Keratinocyte (primary cell): Measurements from ENCODE around the gene TWIST2. TPM values are rescaled to one million over a fixed set of nuclear protein-coding genes. Genes with fewer than 3 reads are reported as not detected.

Experiments used
- DNase-seq: peaks from one replicate; pipeline ENCODE4 v3.0.0-alpha.2; 2011; ENCODE audit warnings: low read depth, missing footprints, low spot score
- FAIRE-seq: peaks from 2 replicates; lab custom pipeline; 2011; peaks lifted over from hg19 to GRCh38; lab: Jason Lieb, UNC
- H2AFZ ChIP-seq: 2 replicates; pipeline ENCODE4 v1.6.0; 2012; ENCODE audit warnings: low read length, control low read depth, inconsistent platforms; ENCODE audit not compliant: control insufficient read depth
- H3K27ac ChIP-seq: 2 replicates; pipeline ENCODE4 v1.5.1; 2011; ENCODE audit warnings: low read length; ENCODE audit not compliant: control insufficient read depth, insufficient read depth
- H3K27me3 ChIP-seq: 3 replicates; pipeline ENCODE4 v1.6.0; 2011; ENCODE audit warnings: low read length; ENCODE audit not compliant: control insufficient read depth, insufficient read depth; ENCODE audit errors: extremely low read depth
- H3K36me3 ChIP-seq, 2 experiments: 2 replicates in 1 of 2; 3 replicates in 1 of 2; pipeline ENCODE4 v1.5.1; 2011; ENCODE audit warnings: low read length in 2 of 2, mild to moderate bottlenecking in 1 of 2; ENCODE audit not compliant: control insufficient read depth in 2 of 2, insufficient read depth in 2 of 2; ENCODE audit errors: extremely low read depth in 1 of 2
- H3K4me1 ChIP-seq: 3 replicates; pipeline ENCODE4 v1.5.1; 2011; ENCODE audit warnings: low read length; ENCODE audit not compliant: control insufficient read depth, insufficient read depth; ENCODE audit errors: extremely low read depth
- H3K4me2 ChIP-seq: 3 replicates; pipeline ENCODE4 v1.6.0; 2011; ENCODE audit warnings: low read depth, low read length; ENCODE audit not compliant: control insufficient read depth, insufficient read depth; ENCODE audit errors: extremely low read depth
- H3K4me3 ChIP-seq, 3 experiments: fragments of 200-600 bp in 1 of 3; sonication (generic) in 1 of 3; 2 replicates in 2 of 3; 3 replicates in 1 of 3; pipeline ENCODE4 v1.5.1; 2011 to 2016; ENCODE audit warnings: low read length in 3 of 3, mild to moderate bottlenecking in 3 of 3, control low read depth in 2 of 3, inconsistent platforms in 1 of 3, low read depth in 1 of 3, mixed read lengths in 1 of 3, mixed run types in 1 of 3, moderate library complexity in 1 of 3; ENCODE audit not compliant: control insufficient read depth in 2 of 3, insufficient read depth in 2 of 3; ENCODE audit errors: extremely low read depth in 1 of 3
- H3K79me2 ChIP-seq: 2 replicates; pipeline ENCODE4 v1.6.0; 2012; ENCODE audit warnings: low read length; ENCODE audit not compliant: control insufficient read depth, insufficient read depth
- H3K9ac ChIP-seq: 3 replicates; pipeline ENCODE4 v1.6.0; 2011; ENCODE audit warnings: low read length; ENCODE audit not compliant: control insufficient read depth, insufficient read depth; ENCODE audit errors: extremely low read depth
- H3K9me1 ChIP-seq: 3 replicates; pipeline ENCODE4 v1.6.0; 2011; ENCODE audit warnings: low read length; ENCODE audit not compliant: control insufficient read depth, insufficient read depth; ENCODE audit errors: extremely low read depth
- H3K9me3 ChIP-seq: 2 replicates; pipeline ENCODE4 v1.5.1; 2012; ENCODE audit warnings: low read depth, low read length; ENCODE audit not compliant: control insufficient read depth
- H4K20me1 ChIP-seq: 3 replicates; pipeline ENCODE4 v1.6.0; 2011; ENCODE audit warnings: low read length; ENCODE audit not compliant: control insufficient read depth, insufficient read depth; ENCODE audit errors: extremely low read depth
- EZH2 ChIP-seq: IDR thresholded peaks from one replicate; pipeline ENCODE4 v1.6.1; 2012; ENCODE audit warnings: inconsistent platforms, mild to moderate bottlenecking, low read length, moderate library complexity
- dilution Hi-C: fragments of 300-500 bp; cut with MboI; formaldehyde crosslinking; loops from one replicate; pipeline ENCODE4 v1.7.0; 2020; ENCODE audit warnings: low sequenced_read_pairs; ENCODE audit not compliant: extremely low pct_ligation_motif_present
- polyA plus RNA-seq, 5 experiments: library from polyadenylated mRNA; depleted of rRNA in 3 of 5; stranded (reverse) in 3 of 5; stranded (forward) in 1 of 5; unstranded in 1 of 5; fragments of >200 nt; gene quantifications; 1 replicate in 1 of 5; 2 replicates in 3 of 5; 3 replicates in 1 of 5; pipeline versions ENCODE4 v1.2.1 to v1.2.3, GENCODE V29; 2011 to 2012; ENCODE audit warnings: missing spikeins in 2 of 5, low read depth in 1 of 5, low replicate concordance in 1 of 5
- TF ChIP-seq, protein P1 (sequence below), 3 experiments: IDR thresholded peaks in 1 of 3; conservative IDR thresholded peaks in 1 of 3; optimal IDR thresholded peaks in 1 of 3; 2 replicates in 2 of 3; 3 replicates in 1 of 3; pipeline versions ENCODE3 to v1.5.1; 2011; ENCODE audit warnings: low read length in 3 of 3, mild to moderate bottlenecking in 3 of 3, moderate library complexity in 2 of 3, control low read depth in 1 of 3, inconsistent platforms in 1 of 3; ENCODE audit not compliant: insufficient read depth in 2 of 3; ENCODE audit errors: extremely low read depth in 1 of 3

The TWIST2 gene
- polyA plus RNA-seq, 1 donor (not counting 4 experiments of a cell fraction or from before 2014, with no cell fraction given), result 5.5 TPM

GRCh38 chr2:238926761-238927611 is 79.1 kb downstream of the TWIST2 start:
- no peaks in the 10 kb centered on the region for H3K36me3 ChIP-seq
- H2AFZ ChIP-seq, result no peak overlapping the region
- no peak overlapping the region for H3K27ac ChIP-seq
- dilution Hi-C loops, result no loop called here
- no peaks in the 10 kb centered on the region for H3K4me1 ChIP-seq
- H3K9me3 ChIP-seq, result no peaks in the 10 kb centered on the region
- H3K4me2 ChIP-seq, result no peak overlapping the region
- TF ChIP-seq, protein P1, sequence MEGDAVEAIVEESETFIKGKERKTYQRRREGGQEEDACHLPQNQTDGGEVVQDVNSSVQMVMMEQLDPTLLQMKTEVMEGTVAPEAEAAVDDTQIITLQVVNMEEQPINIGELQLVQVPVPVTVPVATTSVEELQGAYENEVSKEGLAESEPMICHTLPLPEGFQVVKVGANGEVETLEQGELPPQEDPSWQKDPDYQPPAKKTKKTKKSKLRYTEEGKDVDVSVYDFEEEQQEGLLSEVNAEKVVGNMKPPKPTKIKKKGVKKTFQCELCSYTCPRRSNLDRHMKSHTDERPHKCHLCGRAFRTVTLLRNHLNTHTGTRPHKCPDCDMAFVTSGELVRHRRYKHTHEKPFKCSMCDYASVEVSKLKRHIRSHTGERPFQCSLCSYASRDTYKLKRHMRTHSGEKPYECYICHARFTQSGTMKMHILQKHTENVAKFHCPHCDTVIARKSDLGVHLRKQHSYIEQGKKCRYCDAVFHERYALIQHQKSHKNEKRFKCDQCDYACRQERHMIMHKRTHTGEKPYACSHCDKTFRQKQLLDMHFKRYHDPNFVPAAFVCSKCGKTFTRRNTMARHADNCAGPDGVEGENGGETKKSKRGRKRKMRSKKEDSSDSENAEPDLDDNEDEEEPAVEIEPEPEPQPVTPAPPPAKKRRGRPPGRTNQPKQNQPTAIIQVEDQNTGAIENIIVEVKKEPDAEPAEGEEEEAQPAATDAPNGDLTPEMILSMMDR (optimal IDR thresholded peaks at IDR 0.05 in 1 of 3, IDR thresholded peaks at IDR 0.05 in 1 of 3, conservative IDR thresholded peaks at IDR 0.05 in 1 of 3; ENCODE audit: extremely low read depth in 1 of 3, insufficient read depth in 2 of 3, low read length in 3 of 3), result no peak
- no peak for TF ChIP-seq EZH2
- H3K9me1 ChIP-seq, result no peaks in the 10 kb centered on the region
- FAIRE-seq (no peak), DNase-seq (no peak)
- H3K27me3 ChIP-seq, result peaks cover 39% of the 10 kb centered on the region
- no peak overlapping the region for H3K4me3 ChIP-seq
- no peaks in the 10 kb centered on the region for H3K79me2 ChIP-seq
- no peaks in the 10 kb centered on the region for H4K20me1 ChIP-seq
- no peak overlapping the region for H3K9ac ChIP-seq

DNA sequence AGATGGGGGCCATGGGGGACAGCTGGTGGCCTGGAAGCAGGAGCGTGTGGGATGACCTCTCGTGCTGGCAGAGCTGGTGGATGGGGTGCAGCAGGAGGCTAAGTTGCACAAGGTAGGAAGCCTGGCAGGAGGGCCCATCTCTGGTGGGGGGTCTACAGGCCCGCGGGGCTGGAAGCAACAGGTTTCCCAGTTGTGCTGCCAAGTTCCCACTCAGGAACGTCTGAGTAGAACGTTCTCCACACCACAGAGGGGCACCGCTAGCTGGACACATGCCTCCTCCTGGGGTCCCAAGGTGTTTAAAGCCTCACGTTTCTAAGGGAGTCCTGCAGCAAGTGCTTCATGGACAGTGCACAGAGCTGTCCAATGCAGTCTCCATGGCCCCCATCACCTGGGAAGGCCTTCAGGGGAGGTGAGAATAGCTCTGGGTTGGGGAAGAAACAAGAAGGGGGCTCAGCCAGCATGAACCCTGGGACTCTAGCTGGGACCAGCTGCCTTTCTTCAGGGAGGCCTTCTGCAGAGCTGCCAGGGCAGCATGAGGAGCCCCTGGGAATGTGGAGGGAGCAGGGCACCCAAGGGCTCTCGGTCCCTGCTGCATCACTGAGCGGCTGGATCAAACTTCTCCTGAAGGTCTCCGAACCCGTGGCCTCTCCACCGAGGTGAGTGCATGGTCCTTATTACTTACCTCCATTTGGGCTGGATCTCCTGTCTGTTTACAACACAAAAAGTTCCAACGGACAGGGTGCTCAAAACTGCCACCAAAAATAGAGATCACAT is 80.0 kb downstream of the TWIST2 start:
- H3K4me1 ChIP-seq, result no peaks in the 10 kb centered on the region
- H3K9ac ChIP-seq, result no peak overlapping the region
- H4K20me1 ChIP-seq, result no peaks in the 10 kb centered on the region
- no peak overlapping the region for H3K4me3 ChIP-seq
- H3K36me3 ChIP-seq, result no peaks in the 10 kb centered on the region
- no peak for FAIRE-seq
- no peak overlapping the region for H2AFZ ChIP-seq
- DNase-seq, result no peak
- TF ChIP-seq EZH2, result no peak
- TF ChIP-seq, protein P1 (optimal IDR thresholded peaks at IDR 0.05 in 1 of 3, IDR thresholded peaks at IDR 0.05 in 1 of 3, conservative IDR thresholded peaks at IDR 0.05 in 1 of 3; ENCODE audit: extremely low read depth in 1 of 3, insufficient read depth in 2 of 3, low read length in 3 of 3), result no peak
- peaks cover 33% of the 10 kb centered on the region for H3K27me3 ChIP-seq
- no peak overlapping the region for H3K27ac ChIP-seq
- dilution Hi-C loops, result no loop called here
- H3K9me3 ChIP-seq, result no peaks in the 10 kb centered on the region
- H3K9me1 ChIP-seq, result no peaks in the 10 kb centered on the region
- no peaks in the 10 kb centered on the region for H3K79me2 ChIP-seq
- H3K4me2 ChIP-seq, result no peak overlapping the region
